GM12801 (cell line): ENCODE measurements around the gene DTNB.

Experiments
- CTCF ChIP-seq: IDR thresholded peaks from one replicate; pipeline ENCODE4 v1.5.1; 2011; ENCODE audit warnings: control low read depth; ENCODE audit not compliant: insufficient read length; ENCODE audit errors: extremely low read depth

DTNB gene

GRCh38 chr2:25620077-25620476 lies 53.3 kb downstream of the DTNB start:
- TF ChIP-seq CTCF: no peak

- TF ChIP-seq CTCF: no peak
Observed at GRCh38 chr2:25619185-25619584, 54.2 kb downstream of the DTNB start.

GRCh38 chr2:25618676-25619075 lies 54.7 kb downstream of the DTNB start:
- TF ChIP-seq CTCF: no peak

- no peak for TF ChIP-seq CTCF
Observed at GRCh38 chr2:25617948-25618646, 55.3 kb downstream of the DTNB start.

GRCh38 chr2:25615920-25616319 lies 57.5 kb downstream of the DTNB start:
- no peak for TF ChIP-seq CTCF

- no peak for TF ChIP-seq CTCF
Observed at GRCh38 chr2:25615386-25615785, 58.0 kb downstream of the DTNB start.

GRCh38 chr2:25614711-25615110 lies 58.7 kb downstream of the DTNB start:
- no peak for TF ChIP-seq CTCF
